Measurements from ENCODE around the gene ACKR2.

GRCh38 chr3:42819351-42819965 lies 10.2 kb downstream of the ACKR2 start:
- no peak for TF ChIP-seq CTCF (IDR thresholded peaks at IDR 0.05; ENCODE audit: poor library complexity)
- TF ChIP-seq EZH2 (IDR thresholded peaks at IDR 0.05; ENCODE audit: borderline replicate concordance): no peak
- no peak for TF ChIP-seq EZH2phosphoT487 (IDR thresholded peaks at IDR 0.05; ENCODE audit: low read depth, severe bottlenecking, unreplicated experiment)

Data from hepatocyte (in vitro differentiated cells).